Suprapubic skin (tissue), 4 donors: Measurements from ENCODE around the gene WNT7A. TPM values are rescaled to one million over a fixed set of nuclear protein-coding genes. Genes with fewer than 3 reads are reported as not detected.

Experiments
- DNase-seq, 2 donors: peaks; one replicate each; pipeline ENCODE4 v3.0.0-alpha.2; 2019; ENCODE audit warnings: low spot score in 2 of 2
- H3K27ac ChIP-seq: fragments of 200-600 bp; sonication (generic); one replicate; pipeline ENCODE4 v1.5.1; 2019
- H3K27me3 ChIP-seq: fragments of 200-600 bp; sonication (generic); one replicate; pipeline ENCODE4 v1.5.1; 2019
- H3K36me3 ChIP-seq: fragments of 200-600 bp; sonication (generic); one replicate; pipeline ENCODE4 v1.5.1; 2019
- H3K4me1 ChIP-seq: fragments of 200-600 bp; sonication (generic); one replicate; pipeline ENCODE4 v1.5.1; 2019
- H3K4me3 ChIP-seq: fragments of 200-600 bp; sonication (generic); one replicate; pipeline ENCODE4 v1.5.1; 2019; ENCODE audit warnings: mild to moderate bottlenecking
- H3K9me3 ChIP-seq: fragments of 200-600 bp; sonication (generic); one replicate; pipeline ENCODE4 v1.5.1; 2019
- CTCF ChIP-seq, 2 donors: fragments of 200-600 bp in 1 of 2; fragments of 450-650 bp in 1 of 2; sonication (generic) in 1 of 2; IDR thresholded peaks; one replicate each; pipeline ENCODE4 v1.5.1; 2016 to 2019; ENCODE audit warnings: antibody characterized with exemption in 2 of 2, mild to moderate bottlenecking in 1 of 2, moderate library complexity in 1 of 2
- EP300 ChIP-seq: sonication (generic); formaldehyde crosslinking; IDR thresholded peaks from one replicate; pipeline ENCODE4 v1.6.1; 2017; ENCODE audit warnings: antibody characterized with exemption
- POLR2A ChIP-seq, 2 donors: fragments of 450-650 bp; IDR thresholded peaks; one replicate each; pipeline ENCODE4 v1.6.1; 2017; ENCODE audit warnings: antibody characterized with exemption in 2 of 2, mild to moderate bottlenecking in 2 of 2, moderate library complexity in 2 of 2
- POLR2AphosphoS5 ChIP-seq, 3 donors: sonication (generic); formaldehyde crosslinking; IDR thresholded peaks; one replicate each; pipeline ENCODE4 v1.6.1; 2017; ENCODE audit warnings: antibody characterized with exemption in 3 of 3
- WGBS: methylation state at CpG from one replicate; pipeline ENCODE4 v1.1.5; 2018; 5-methylcytosine and 5-hydroxymethylcytosine counted together
- total RNA-seq, 4 donors: library from RNA; depleted of rRNA; stranded (reverse); fragments of >200 nt; gene quantifications; one replicate each; pipeline ENCODE4 v1.1.0, GENCODE V29; 2016

WNT7A gene
- total RNA-seq, 4 donors from 2014 or later = 1.1 to 3.9 (median 1.8) TPM

- peak in 1 of 2 donors; percentile 44 for DNase-seq
- Histone ChIP-seq H3K27me3 (peaks cover 8% of the 10 kb centered on the region), H3K27ac (no peak overlapping the region), H3K9me3 (no peaks in the 10 kb centered on the region), H3K36me3 (no peaks in the 10 kb centered on the region), H3K4me1 (no peaks in the 10 kb centered on the region), H3K4me3 (no peak overlapping the region)
- 83% methylated on average over 10 of the region's 10 CpGs for WGBS
- TF ChIP-seq CTCF (IDR thresholded peaks at IDR 0.05) = no peak
- TF ChIP-seq POLR2AphosphoS5 (IDR thresholded peaks at IDR 0.05) = no peak
- no peak for TF ChIP-seq POLR2A (IDR thresholded peaks at IDR 0.05)
Observed at GRCh38 chr3:13825821-13826220, 54.0 kb downstream of the WNT7A start.

GRCh38 chr3:13825311-13825579, 54.6 kb downstream of the WNT7A start:
- H3K27me3 ChIP-seq = peaks cover 5% of the 10 kb centered on the region
- H3K4me3 ChIP-seq = no peak overlapping the region
- WGBS = 41% methylated on average over 3 of the region's 3 CpGs
- no peaks in the 10 kb centered on the region for H3K9me3 ChIP-seq
- TF ChIP-seq EP300 = no peak
- no peak for TF ChIP-seq POLR2A (IDR thresholded peaks at IDR 0.05)
- no peak for TF ChIP-seq CTCF (IDR thresholded peaks at IDR 0.05)
- no peak for TF ChIP-seq POLR2AphosphoS5 (IDR thresholded peaks at IDR 0.05)
- H3K4me1 ChIP-seq = no peaks in the 10 kb centered on the region
- no peaks in the 10 kb centered on the region for H3K36me3 ChIP-seq
- H3K27ac ChIP-seq = no peak overlapping the region
- DNase-seq = no peak

GRCh38 chr3:13824521-13825310, 55.2 kb downstream of the WNT7A start:
- Histone ChIP-seq H3K27me3 (peaks cover 5% of the 10 kb centered on the region), H3K4me1 (no peaks in the 10 kb centered on the region), H3K9me3 (no peaks in the 10 kb centered on the region), H3K4me3 (no peak overlapping the region), H3K27ac (no peak overlapping the region), H3K36me3 (no peaks in the 10 kb centered on the region)
- peak in 1 of 2 donors; percentile 38 for DNase-seq
- WGBS = 45% methylated on average over 8 of the region's 8 CpGs
- no peak for TF ChIP-seq POLR2A (IDR thresholded peaks at IDR 0.05)
- no peak for TF ChIP-seq POLR2AphosphoS5 (IDR thresholded peaks at IDR 0.05)
- TF ChIP-seq EP300 = no peak
- no peak for TF ChIP-seq CTCF (IDR thresholded peaks at IDR 0.05)

- H3K27me3 ChIP-seq = peaks cover 5% of the 10 kb centered on the region
- H3K9me3 ChIP-seq = no peaks in the 10 kb centered on the region
- H3K4me1 ChIP-seq = no peaks in the 10 kb centered on the region
- 75% methylated on average over 3 of the region's 3 CpGs for whole genome bisulfite sequencing
- no peak for DNase-seq
- no peak overlapping the region for H3K4me3 ChIP-seq
- no peaks in the 10 kb centered on the region for H3K36me3 ChIP-seq
- no peak overlapping the region for H3K27ac ChIP-seq
- TF ChIP-seq POLR2A (IDR thresholded peaks at IDR 0.05) (no peak), POLR2AphosphoS5 (IDR thresholded peaks at IDR 0.05) (no peak), EP300 (no peak), CTCF (IDR thresholded peaks at IDR 0.05) (no peak)
Observed at GRCh38 chr3:13823692-13824091, 56.2 kb downstream of the WNT7A start.

- H3K9me3 ChIP-seq = no peaks in the 10 kb centered on the region
- no peak for TF ChIP-seq POLR2A (IDR thresholded peaks at IDR 0.05)
- no peak for TF ChIP-seq EP300
- no peak for TF ChIP-seq POLR2AphosphoS5 (IDR thresholded peaks at IDR 0.05)
- no peak for TF ChIP-seq CTCF (IDR thresholded peaks at IDR 0.05)
- H3K4me3 ChIP-seq = no peak overlapping the region
- H3K27ac ChIP-seq = no peak overlapping the region
- no peak for DNase-seq
- peaks cover 10% of the 10 kb centered on the region for H3K27me3 ChIP-seq
- no peaks in the 10 kb centered on the region for H3K4me1 ChIP-seq
- 86% methylated on average over 7 of the region's 8 CpGs for WGBS
- H3K36me3 ChIP-seq = no peaks in the 10 kb centered on the region
Observed at GRCh38 chr3:13822871-13823585, 56.8 kb downstream of the WNT7A start.
